ENCODE data around the gene TUBB1.
"Not testable (repeated sequence)": the region's sequence is repeated elsewhere in the genome, so short reads cannot be mapped to it uniquely, and the experiment has no call there.

TUBB1 gene

DNA sequence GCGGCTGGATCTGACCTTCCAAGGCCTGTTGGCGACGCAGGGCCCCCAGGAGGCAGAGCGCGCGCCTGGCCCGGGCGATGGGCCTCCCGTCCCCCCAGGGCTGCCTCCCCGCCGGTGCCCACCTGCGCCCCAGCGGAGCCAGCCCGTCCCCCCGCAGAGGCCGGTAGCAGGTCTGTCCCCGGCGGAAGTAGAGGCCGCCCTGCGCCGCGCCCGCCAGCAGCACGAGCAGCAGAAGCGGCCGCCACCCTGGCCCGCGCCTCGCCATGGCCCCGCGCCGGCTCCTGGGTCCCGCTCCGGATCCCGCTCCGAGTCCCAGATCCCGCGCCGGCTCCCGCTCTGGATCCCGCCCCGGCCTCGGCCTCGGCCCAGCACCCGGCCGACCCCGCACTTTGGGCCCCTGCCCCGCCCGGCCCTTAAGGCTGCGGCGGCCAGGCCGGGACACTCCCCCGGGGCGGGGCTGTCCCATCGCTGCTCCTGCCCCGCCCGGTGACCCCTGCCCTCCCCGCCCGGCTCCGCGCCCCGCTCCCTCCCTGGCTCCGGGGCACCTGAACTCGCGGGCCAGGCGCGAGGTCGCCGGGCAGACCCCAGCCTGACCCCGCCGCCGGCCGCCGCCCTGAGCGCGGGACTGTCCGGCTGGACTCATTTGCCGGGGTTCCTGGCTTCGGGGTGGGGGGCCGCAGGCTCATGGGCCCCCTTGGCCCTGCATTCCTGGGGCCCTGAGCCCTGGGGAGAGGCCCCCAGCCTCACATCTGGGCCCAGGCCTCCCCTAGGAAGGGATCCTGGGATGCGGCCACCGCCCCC lies 12.2 kb upstream of the TUBB1 start, which contains the start of gene CTSZ:
TSS of gene CTSZ (minus strand) at position 391 of the 801 bp plus-strand sequence. CDS start at position 265, 126 bp downstream.
- no peak for DNase-seq

DNA sequence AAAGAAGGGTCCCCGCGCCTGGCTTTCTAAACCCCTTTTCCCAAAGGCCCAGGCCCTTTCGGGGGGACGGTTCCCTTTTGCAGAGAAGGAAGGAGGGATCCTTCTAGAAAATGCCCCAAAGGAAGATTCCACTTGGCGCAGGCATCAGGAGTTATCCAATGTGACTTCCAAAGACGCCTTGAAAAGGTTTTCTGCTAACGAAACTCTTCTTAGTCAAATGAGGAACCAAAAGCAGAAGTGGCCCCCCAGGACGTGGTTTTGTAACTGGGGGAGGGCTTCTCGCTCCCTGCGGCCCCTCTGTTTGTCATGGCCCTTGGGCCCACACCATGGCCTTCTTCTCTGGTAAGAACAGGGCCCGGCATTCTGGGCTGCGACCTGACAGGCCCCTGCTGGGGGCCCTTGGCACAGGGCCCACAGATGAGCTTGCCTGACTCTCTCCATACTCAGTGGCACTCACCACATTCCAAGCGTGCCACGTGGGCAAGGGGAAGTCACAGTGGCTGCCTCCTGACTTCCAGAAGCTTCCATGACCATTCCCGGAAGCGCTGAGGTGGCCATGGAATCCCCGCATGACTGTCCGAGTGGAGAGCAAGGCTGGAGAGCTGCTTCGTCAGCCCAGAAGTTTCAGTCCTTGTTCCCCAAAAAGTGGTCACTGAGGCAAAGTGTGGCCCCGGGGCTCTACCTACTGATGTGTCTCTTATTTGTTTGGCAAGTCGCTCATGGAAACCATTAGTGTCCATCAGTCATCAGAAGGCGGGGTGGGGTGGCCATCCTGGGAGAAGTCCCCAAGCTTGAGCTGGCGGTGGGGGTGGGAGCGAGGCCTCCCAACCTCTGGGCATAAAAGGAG lies 11.3 kb upstream of the TUBB1 start:
- no peak for DNase-seq

DNA sequence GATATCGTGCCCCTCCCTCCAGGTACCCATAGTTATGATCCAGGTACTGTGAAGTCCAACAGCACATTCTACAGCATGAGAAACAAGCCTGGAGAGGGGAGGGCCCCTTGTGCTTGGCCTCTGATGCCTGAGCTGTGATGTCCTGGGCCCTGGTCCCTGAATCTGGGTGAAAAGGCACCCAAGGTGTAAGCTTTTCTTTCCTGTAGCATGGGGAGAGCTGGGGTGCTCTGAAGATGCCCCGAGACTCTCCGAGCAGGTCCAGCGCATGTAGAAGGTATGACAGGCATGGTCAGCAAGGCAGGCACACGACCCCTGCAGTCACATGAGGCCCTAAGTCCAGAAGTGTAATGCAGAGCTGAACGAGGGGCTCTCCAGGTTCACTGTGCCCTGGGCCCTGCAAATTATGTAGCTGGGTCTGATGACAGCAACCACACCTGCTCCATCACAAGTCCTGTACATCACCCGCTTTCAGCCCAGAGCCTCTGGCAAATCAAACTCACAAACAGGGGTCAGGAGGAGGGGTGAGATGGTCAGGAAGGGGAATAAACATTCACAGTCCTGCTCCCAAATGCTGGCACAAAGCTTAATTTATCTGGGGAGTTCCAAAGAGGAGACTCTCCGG lies 10.4 kb upstream of the TUBB1 start:
- DNase-seq: no peak

DNA sequence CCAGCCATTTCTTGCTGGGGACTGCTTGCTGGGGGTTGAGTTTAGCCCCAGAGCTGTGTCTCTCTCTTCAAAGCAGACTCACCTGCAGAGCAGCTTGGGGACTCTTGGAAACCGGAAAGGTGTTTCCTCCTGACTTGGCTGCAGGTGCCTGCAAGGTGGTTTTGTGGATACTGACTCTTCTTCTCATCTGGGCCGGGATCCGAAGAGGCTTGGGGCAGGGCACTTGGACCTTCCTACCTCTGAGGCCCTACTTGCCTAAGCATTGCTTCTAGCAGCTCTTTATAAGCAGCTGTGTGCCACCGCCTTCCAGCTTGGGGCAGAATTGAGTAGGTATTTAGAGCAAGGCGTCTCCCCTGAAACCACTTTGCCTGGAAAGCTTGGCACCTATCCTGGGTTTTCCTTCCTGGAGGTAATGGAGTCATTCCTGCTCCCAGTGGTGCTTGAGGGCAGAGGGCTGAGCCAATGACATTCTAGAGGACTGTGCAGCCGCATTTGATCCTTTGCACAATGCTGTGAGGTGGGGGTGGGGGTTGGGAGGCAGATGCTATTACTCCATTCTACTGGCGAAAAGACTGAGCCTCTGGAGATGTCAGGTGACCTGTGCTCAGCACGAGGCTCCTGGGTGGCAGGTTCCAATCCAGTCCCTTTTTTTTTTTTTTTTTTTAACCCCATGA lies 8.8 kb upstream of the TUBB1 start:
- DNase-seq: no peak

DNA sequence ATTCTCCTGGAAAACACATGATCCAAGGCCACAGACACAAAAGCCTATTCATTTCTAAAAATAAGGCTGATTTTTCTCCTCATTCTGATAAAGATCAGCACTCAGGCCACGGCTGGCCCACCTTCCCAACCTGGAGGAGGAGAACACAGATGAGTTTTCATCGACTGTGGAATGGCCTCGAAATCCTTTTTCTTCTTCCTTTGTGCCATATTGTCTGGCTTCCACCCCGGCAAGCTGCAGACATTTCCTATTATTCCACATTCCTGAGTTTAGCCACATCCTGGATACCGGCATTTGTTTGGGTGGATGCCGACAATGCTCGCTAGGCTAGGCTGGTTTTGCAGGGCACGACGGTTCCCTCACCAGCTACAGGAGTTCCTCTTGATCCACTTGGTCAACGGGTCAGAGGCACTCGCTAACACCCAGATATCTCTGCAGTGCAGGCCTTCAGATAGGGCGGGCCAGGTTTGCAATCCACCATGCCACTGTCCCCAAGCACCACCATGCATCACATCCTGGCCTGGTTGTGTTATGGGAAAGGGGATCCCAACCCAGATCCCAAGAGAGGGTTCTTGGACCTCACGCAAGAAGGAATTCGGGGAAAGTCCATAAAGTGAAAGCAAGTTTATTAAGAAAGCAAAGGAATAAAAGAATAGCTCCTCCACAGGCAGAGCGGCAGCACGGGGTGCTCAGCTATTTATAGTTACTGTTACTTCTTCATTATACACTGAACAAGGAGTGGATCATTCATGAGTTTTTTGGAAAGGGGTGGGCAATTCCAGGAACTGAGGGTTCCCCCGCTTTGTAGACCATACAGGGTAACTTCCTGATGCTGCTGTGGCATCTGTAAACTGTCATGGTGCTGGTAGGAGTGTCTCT lies 8.0 kb upstream of the TUBB1 start:
- DNase-seq: no peak

DNA sequence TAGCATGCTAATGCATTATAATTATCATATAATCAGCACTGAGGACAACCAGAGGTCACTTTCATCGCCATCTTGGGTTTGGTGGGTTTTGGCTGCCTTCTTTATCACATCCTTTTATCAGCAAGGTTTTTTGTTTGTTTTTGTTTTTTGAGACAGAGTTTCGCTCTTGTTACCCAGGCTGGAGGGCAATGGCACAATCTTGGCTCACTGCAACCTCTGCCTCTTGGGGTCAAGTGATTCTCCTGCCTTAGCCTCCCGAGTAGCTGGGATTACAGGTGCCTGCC lies 7.4 kb upstream of the TUBB1 start:
- DNase-seq: not testable (repeated sequence)

DNA sequence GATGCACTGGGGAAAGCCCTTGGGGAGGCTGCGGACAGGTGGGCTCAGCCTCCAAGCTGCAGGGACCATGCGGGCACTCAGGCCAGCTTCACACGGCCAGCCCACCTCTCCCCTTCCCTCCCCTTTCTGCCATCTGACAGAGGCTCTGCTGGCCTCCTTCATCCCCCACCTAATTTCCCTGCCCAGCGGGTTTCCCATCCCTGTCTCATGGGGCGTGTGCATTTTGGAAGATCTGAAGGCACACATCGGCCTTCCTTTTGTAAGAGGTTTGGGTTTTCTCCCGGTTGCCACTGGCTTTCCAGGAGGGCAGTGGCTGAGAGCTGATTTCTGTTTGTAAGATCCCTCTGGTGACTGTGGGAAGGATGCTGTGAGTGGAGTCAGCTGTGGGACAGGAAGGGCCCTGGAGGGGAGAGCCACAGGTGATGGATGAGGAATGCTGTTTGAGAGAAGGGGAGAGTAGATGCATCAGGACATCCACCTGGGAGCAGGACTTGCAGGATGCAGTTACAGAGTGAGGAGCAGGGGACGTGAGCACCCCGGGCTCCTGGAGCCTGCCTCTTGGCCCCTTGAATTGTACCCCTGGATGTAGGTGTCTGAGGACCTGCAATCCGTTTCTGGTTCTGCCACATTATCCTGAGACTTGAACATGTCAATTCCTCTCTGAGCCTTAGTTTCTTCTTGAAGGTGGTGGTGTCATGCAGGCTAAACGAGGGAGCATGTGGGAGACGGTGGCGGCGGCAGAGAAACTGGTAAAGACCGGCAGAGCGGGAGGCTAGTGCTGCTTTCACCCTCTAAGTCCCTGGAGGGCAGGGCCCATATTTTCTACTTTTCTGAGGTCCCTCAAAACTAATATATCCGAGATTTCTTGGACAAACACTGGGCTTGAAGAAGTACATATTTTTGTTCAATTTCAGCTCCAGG lies 5.9 kb upstream of the TUBB1 start:
- DNase-seq: no peak

DNA sequence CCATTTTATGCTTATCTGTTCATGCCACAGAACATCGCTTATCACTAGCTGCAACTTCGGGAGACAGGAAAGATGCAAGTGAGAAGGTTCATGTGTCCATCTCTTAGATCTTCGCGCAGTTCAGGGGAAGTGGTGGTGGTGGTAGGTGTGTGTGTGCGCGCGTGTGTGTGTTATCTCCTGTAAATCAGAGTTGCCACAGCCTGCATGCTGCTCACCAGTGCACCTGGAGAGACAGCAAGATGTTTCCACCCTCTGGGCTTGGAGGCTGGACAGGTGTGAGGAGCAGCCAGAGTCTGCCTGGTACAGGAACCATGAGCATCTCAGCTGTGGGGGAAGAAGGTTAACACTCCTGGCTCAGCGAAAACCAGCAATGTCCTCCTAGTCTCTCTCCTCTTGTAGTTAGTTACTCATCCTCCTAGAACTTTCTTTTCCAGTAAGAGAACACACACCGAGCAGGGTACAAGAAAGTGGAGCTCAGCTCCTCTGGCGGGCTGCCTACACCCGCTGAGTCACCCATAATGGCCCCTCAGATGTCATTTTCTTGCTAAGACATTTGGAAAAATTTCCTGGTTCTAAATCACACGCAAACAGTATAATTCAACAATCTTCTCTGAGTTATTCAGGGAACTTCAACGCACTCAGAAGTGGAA lies 5.1 kb upstream of the TUBB1 start:
- DNase-seq: no peak

DNA sequence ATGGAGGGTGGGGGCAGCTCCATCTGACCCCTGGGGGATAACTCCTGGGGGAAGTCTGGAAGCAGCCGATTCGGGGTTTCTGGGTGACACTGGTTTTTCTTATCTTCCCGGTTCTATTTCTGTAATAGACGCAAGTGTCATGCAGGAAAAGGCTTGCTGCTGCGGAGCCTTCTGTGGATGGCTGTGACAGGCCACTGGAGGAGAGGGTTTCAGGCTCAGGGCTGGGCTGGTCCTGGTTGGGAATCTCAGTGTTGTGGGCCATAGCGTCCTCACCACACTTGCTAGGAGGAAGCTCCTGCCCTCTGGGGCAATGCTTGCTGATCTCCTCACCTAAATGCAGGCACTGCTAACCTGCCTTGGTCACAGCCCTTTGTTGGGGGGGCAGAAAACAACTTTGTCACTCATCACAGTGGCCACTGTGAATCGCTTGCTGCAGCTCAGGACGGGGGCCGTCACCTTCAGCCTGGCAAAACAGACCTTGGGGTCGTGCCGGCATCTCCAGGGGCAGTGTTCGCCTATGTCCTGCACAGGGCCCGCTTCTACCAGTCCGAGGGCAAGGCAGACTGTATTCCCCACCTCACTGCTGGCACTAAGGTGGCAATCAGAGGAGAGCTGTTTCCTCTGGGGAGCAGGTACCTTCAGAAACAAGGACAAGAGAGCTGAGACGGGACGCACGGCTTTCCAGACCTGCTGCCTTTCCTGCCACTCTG lies 4.4 kb upstream of the TUBB1 start:
- no peak for DNase-seq

DNA sequence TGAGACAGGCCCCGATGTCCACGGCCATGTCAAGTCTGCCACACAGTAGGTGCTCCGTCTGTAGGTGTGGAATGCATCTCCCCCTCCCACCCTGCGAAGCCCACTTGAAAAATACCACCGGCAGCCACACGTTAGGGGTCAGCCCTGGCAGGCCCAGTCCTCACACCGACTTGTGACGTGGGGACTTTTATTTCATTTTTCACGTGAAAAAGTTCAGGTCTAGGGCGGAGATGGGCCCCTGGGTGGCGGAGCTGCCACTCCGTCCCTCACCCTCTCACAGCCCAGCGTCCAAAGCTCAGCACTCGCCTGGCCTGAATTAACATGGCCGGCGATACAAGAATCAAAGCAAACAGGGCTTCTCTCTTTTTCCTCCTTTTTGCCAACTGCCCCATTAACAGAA lies 3.8 kb upstream of the TUBB1 start:
- DNase-seq: no peak

DNA sequence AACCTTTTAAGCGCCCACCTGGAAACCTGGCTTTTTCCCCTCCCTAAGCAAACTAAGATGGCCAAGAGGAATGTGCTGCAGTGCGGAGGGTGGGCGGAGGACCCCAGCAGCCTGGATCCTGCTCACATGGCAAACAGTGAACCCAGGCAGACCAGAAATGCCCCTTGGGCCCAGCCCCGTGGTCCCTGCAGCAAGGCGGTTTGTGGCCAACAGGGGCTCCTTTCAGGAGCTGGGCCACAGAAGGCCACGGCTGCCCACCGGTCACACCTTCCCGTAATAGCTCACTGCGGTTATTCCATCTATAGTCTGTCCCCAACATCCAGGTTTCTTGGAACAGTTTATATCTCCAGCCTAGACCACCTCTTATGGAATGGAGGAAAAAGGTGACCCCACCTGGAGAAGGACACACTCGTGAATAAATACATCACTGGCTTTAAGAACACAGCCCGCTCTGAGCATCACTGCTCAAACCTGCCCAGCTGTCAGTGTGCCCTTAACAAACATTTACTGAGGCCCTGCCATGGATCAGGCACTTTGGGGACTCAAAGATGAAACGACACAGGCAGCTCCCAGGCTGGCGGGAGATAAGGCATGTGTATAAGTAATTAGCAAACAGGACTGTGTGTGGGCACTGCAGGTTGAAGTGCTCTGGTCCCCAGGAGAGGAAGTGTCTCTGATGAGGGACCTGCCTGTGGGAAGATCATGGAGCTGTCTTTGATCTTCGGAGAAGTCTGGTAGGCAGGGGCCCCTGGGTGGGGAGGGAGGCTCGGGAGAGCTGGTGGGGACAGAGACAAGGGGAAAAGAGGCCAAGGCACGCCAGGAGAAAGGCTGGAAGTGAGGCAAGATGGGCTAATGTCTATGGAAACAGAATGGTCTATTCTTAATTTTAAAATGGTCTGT lies 3.2 kb upstream of the TUBB1 start:
- no peak for DNase-seq

DNA sequence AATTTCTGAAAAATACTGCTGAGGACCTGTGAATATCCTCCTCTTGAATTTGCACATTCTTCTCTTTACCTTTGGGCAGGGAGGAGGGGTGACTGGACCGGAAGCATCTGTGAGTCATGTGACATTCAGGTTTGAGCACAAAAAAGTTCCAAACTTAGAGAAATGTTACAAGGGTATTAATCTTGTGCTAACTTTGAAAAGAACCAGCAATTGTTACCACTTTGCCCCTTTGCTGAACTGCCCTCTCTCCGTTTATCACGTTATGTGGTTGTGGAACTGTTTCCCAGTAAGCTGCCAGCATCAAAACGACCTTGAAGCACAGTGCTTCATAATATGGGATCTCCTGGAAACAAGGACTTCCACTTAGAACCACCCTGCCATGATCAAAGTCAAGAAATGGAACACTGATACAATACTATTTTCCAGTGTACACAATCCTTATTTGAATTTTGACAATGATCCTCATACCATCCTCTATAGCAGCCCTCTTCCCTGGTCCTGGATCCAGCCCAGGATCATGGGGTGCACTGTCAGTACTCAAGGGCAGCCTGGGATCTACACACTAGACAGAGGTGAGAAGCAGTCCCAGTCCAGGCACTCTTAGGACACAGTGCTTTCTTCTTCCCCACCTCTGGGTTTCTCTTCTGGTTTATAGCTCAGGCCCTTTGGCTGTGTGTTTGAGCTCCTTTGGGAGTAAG lies 2.3 kb upstream of the TUBB1 start:
- no peak for DNase-seq

DNA sequence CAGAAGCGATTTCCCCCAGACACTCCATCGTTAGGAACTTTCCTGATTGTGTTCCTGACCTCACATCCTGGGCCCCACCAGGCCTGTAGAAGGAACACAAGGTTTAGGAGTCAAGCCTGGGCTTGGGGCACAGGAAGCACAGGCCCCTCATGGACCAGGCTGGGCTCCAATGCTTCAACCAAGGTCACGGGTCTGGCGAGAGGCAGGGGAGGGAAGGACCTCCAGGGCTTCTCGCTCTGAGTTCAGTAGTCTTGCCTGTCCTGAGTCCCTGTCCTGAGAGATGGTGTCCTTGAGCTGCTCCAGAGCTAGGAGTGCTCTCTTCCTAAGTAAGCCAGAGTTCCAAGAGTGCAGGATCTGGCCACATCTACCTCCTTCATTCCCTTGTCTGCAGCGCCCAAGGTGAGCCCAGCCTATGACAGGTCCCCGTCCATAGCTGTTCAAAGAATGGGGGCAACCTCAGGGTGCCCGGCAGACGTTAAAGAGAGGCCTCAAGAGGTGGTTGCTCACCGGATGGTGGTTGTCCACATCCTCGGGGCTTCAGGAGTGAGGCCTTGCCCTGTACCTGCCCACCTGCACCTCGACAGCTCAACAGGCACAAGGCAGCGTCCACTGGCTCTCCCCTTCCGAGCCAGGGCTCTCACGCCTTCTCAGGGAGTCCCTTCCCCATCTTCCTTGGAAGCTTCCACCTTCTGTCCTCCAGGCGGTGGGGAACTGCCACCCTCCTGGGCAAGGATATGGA lies 1.6 kb upstream of the TUBB1 start:
- DNase-seq: no peak

DNA sequence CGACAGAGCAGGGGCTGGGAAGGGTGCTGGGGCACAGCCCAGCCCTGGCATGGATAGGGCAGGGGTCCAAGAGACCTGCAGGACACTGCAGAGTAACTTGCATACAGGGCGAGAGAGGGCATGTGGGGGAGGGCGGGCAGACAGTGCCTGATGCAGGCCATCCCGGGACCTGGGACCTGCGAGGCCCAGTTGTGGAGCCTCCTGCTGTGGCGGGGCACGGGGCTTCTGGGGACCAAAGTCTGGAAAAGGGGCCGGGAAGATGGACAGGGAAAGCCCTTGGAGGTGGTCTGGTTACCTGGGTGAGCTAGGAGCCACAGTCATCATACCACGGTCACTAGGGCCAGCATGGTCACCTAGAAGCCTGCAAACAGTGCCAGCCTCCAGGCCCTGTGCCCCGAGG lies 412 bp upstream of the TUBB1 start:
- DNase-seq: no peak

DNA sequence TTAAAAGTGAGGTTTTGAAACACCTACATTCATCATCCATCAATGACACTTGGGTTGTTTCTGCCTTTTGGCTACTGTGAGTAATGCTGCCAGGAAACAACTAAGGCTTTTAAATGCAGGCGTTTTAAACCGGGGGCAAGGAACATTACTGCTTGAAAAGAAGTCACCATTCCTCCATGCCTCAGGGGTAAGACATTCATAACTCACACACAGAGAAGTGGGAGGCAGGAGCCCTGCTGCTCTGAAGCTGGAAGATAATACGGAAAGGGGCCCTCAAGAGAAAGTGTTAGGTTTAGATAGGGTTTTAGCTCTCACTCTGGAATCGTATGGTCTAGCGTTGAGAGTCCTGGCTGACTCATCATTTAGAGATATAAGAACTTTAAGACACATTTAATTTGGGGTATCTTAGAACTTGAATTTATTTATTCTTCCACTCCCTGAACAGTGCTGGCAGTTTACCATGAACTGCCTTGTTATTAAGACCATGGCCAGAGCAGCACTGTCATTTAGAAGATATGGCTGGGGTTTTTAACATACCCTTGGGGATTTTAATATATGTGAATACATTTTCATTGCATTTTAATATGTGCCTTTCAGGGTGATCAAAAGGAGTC lies 1.8 kb downstream of the TUBB1 start:
- DNase-seq: no peak

DNA sequence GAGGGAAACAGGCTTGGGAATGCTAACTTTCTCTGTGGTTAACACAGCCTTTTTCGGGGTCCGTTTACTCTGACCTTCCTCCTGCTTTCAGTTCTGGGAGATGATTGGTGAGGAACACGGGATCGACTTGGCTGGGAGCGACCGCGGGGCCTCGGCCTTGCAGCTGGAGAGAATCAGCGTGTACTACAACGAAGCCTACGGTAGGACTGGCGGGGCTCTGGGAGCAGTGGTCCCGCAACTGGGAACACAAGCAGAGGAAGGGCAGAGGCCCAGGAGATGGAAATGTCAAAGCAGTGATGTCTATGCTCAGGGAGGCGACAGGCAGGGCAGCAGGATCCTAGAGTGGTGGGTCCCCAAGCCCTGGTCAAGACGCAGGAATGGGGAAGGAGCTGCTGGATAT lies 3.5 kb downstream of the TUBB1 start:
- no peak for DNase-seq

DNA sequence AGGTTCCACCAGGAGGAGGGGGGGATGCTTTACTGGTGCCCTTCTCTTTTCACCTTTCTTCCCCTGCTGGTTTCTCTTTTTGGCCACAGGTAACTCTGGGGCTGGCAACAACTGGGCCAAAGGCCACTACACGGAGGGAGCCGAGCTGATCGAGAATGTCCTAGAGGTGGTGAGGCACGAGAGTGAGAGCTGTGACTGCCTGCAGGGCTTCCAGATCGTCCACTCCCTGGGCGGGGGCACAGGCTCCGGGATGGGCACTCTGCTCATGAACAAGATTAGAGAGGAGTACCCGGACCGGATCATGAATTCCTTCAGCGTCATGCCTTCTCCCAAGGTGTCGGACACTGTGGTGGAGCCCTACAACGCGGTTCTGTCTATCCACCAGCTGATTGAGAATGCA lies 4.4 kb downstream of the TUBB1 start:
- DNase-seq: no peak
